Activated CD4-positive, alpha-beta T cell treated with anti-CD3 and anti-CD28 coated beads, Interleukin-2, amount 10 ng/mL, durations not matched to agents 7 days and 5 days (primary cell): ENCODE data around the gene PUSL1. TPM values are rescaled to one million over a fixed set of nuclear protein-coding genes. Genes with fewer than 3 reads are reported as not detected.
A peak's percentile ranks its signal among the peaks of the same experiment; 100 is the strongest.

Experiments
- CTCF ChIA-PET: fragments of 350-600 bp; sonication (Branson Sonifier 250); formaldehyde crosslinking; loops from one replicate; lab custom pipeline; 2021; ENCODE audit warnings: antibody characterized with exemption; lab: Charles Lee
- POLR2A ChIA-PET: fragments of 350-600 bp; sonication (Branson Sonifier 250); formaldehyde crosslinking; loops from one replicate; lab custom pipeline; 2021; ENCODE audit warnings: antibody characterized with exemption; lab: Charles Lee
- DNase-seq: peaks from one replicate; pipeline ENCODE4 v3.0.0-alpha.2; 2020
- H3K27ac Mint-ChIP-seq: one replicate; pipeline ENCODE4 v1.8.0; 2021; ENCODE audit warnings: mild to moderate bottlenecking, moderate library complexity, mixed read lengths
- H3K27me3 Mint-ChIP-seq: one replicate; pipeline ENCODE4 v1.8.0; 2021; ENCODE audit warnings: mixed read lengths
- H3K36me3 Mint-ChIP-seq: one replicate; pipeline ENCODE4 v1.8.0; 2021; ENCODE audit warnings: low read depth, mixed read lengths
- H3K4me1 Mint-ChIP-seq: one replicate; pipeline ENCODE4 v1.8.0; 2021; ENCODE audit warnings: mixed read lengths
- H3K4me3 Mint-ChIP-seq: one replicate; pipeline ENCODE4 v1.8.0; 2021; ENCODE audit warnings: mild to moderate bottlenecking, moderate library complexity, mixed read lengths
- H3K9me3 Mint-ChIP-seq: one replicate; pipeline ENCODE4 v1.8.0; 2021; ENCODE audit warnings: mixed read lengths
- total RNA-seq, 2 experiments: library from RNA; stranded (reverse); gene quantifications; one replicate each; pipeline ENCODE4 v1.2.3, GENCODE V29; 2021

Gene PUSL1
- total RNA-seq, 2 experiments from 2014 or later: 18.9 to 24.4 TPM

GRCh38 chr1:1336931-1337792 lies 28.8 kb downstream of the PUSL1 start:
- Mint-ChIP-seq H3K9me3 (peaks cover 10% of the 10 kb centered on the region), H3K36me3 (peaks cover 16% of the 10 kb centered on the region), H3K4me1 (no peaks in the 10 kb centered on the region), H3K27me3 (no peaks in the 10 kb centered on the region), H3K27ac (no peak overlapping the region), H3K4me3 (no peak overlapping the region)
- CTCF ChIA-PET: no interaction called here
- POLR2A ChIA-PET: no interaction called here
- DNase-seq: no peak

GRCh38 chr1:1337793-1338147 lies 29.4 kb downstream of the PUSL1 start:
- H3K36me3 Mint-ChIP-seq: peaks cover 16% of the 10 kb centered on the region
- ChIA-PET POLR2A (no interaction called here), CTCF (no interaction called here)
- peaks cover 10% of the 10 kb centered on the region for H3K9me3 Mint-ChIP-seq
- no peaks in the 10 kb centered on the region for H3K4me1 Mint-ChIP-seq
- peak; percentile 25 for DNase-seq
- H3K27me3 Mint-ChIP-seq: no peaks in the 10 kb centered on the region
- H3K4me3 Mint-ChIP-seq: no peak overlapping the region
- H3K27ac Mint-ChIP-seq: no peak overlapping the region

GRCh38 chr1:1338278-1338677 lies 29.9 kb downstream of the PUSL1 start:
- Mint-ChIP-seq H3K4me3 (no peak overlapping the region), H3K27ac (no peak overlapping the region), H3K27me3 (no peaks in the 10 kb centered on the region), H3K4me1 (no peaks in the 10 kb centered on the region), H3K36me3 (peaks cover 16% of the 10 kb centered on the region), H3K9me3 (peaks cover 10% of the 10 kb centered on the region)
- ChIA-PET POLR2A (no interaction called here), CTCF (interaction anchor here (1.2 kb wide), 1 partner anchor 17 kb away, joined by 4 read pairs; no protein-coding TSS in a partner anchor)
- DNase-seq: no peak

GRCh38 chr1:1340185-1340584 lies 31.8 kb downstream of the PUSL1 start:
- H3K36me3 Mint-ChIP-seq: peaks cover 16% of the 10 kb centered on the region
- ChIA-PET CTCF (no interaction called here), POLR2A (no interaction called here)
- H3K4me1 Mint-ChIP-seq: no peaks in the 10 kb centered on the region
- no peak for DNase-seq
- H3K27ac Mint-ChIP-seq: no peak overlapping the region
- H3K9me3 Mint-ChIP-seq: peaks cover 10% of the 10 kb centered on the region
- H3K4me3 Mint-ChIP-seq: no peak overlapping the region
- H3K27me3 Mint-ChIP-seq: no peaks in the 10 kb centered on the region

GRCh38 chr1:1340791-1341548 lies 32.6 kb downstream of the PUSL1 start:
- Mint-ChIP-seq H3K36me3 (peaks cover 16% of the 10 kb centered on the region), H3K4me1 (no peaks in the 10 kb centered on the region), H3K27ac (no peak overlapping the region), H3K27me3 (no peaks in the 10 kb centered on the region), H3K9me3 (peaks cover 10% of the 10 kb centered on the region), H3K4me3 (no peak overlapping the region)
- CTCF ChIA-PET: interaction anchor here (1.3 kb wide), 1 partner anchor 31 kb away, joined by 3 read pairs; no protein-coding TSS in a partner anchor
- POLR2A ChIA-PET: no interaction called here
- DNase-seq: no peak

- H3K27ac Mint-ChIP-seq: no peak overlapping the region
- no peak overlapping the region for H3K4me3 Mint-ChIP-seq
- peaks cover 16% of the 10 kb centered on the region for H3K36me3 Mint-ChIP-seq
- peaks cover 10% of the 10 kb centered on the region for H3K9me3 Mint-ChIP-seq
- ChIA-PET POLR2A (no interaction called here), CTCF (interaction anchor here (1.3 kb wide), 1 partner anchor 31 kb away, joined by 3 read pairs; no protein-coding TSS in a partner anchor)
- no peaks in the 10 kb centered on the region for H3K27me3 Mint-ChIP-seq
- DNase-seq: no peak
- no peaks in the 10 kb centered on the region for H3K4me1 Mint-ChIP-seq
Measured at GRCh38 chr1:1341549-1342021, 33.2 kb downstream of the PUSL1 start.

- H3K4me1 Mint-ChIP-seq: peaks cover 4% of the 10 kb centered on the region
- ChIA-PET POLR2A (no interaction called here), CTCF (interaction anchor here (0.6 to 1.3 kb wide), 2 partner anchors 30 to 167 kb away, joined by 3 read pairs; no protein-coding TSS in a partner anchor)
- H3K27ac Mint-ChIP-seq: no peak overlapping the region
- H3K27me3 Mint-ChIP-seq: no peaks in the 10 kb centered on the region
- H3K9me3 Mint-ChIP-seq: peaks cover 10% of the 10 kb centered on the region
- DNase-seq: no peak
- peaks cover 16% of the 10 kb centered on the region for H3K36me3 Mint-ChIP-seq
- H3K4me3 Mint-ChIP-seq: no peak overlapping the region
Measured at GRCh38 chr1:1342061-1342562, 33.7 kb downstream of the PUSL1 start.

- CTCF ChIA-PET: interaction anchor here (0.6 kb wide), 1 partner anchor 167 kb away, joined by 3 read pairs; no protein-coding TSS in a partner anchor
- no peak for DNase-seq
- Mint-ChIP-seq H3K4me1 (peaks cover 8% of the 10 kb centered on the region), H3K4me3 (no peak overlapping the region), H3K27ac (no peak overlapping the region), H3K9me3 (peaks cover 10% of the 10 kb centered on the region), H3K36me3 (peaks cover 16% of the 10 kb centered on the region), H3K27me3 (no peaks in the 10 kb centered on the region)
- POLR2A ChIA-PET: no interaction called here
Measured at GRCh38 chr1:1342584-1343115, 34.3 kb downstream of the PUSL1 start.

GRCh38 chr1:1343811-1344421 lies 35.5 kb downstream of the PUSL1 start:
- H3K27me3 Mint-ChIP-seq: no peaks in the 10 kb centered on the region
- ChIA-PET CTCF (interaction anchor here (0.7 to 1.1 kb wide), 3 partner anchors 29 to 196 kb away, joined by 3 read pairs; no protein-coding TSS in a partner anchor), POLR2A (no interaction called here)
- peaks cover 11% of the 10 kb centered on the region for H3K4me1 Mint-ChIP-seq
- no peak overlapping the region for H3K4me3 Mint-ChIP-seq
- H3K36me3 Mint-ChIP-seq: peaks cover 16% of the 10 kb centered on the region
- H3K27ac Mint-ChIP-seq: no peak overlapping the region
- H3K9me3 Mint-ChIP-seq: peaks cover 10% of the 10 kb centered on the region
- no peak for DNase-seq

- H3K27me3 Mint-ChIP-seq: no peaks in the 10 kb centered on the region
- H3K27ac Mint-ChIP-seq: no peak overlapping the region
- CTCF ChIA-PET: no interaction called here
- H3K9me3 Mint-ChIP-seq: peaks cover 10% of the 10 kb centered on the region
- H3K4me1 Mint-ChIP-seq: peaks cover 11% of the 10 kb centered on the region
- H3K4me3 Mint-ChIP-seq: no peak overlapping the region
- POLR2A ChIA-PET: no interaction called here
- DNase-seq: no peak
- peaks cover 16% of the 10 kb centered on the region for H3K36me3 Mint-ChIP-seq
Measured at GRCh38 chr1:1344655-1345361, 36.4 kb downstream of the PUSL1 start.

- peaks cover 14% of the 10 kb centered on the region for H3K36me3 Mint-ChIP-seq
- POLR2A ChIA-PET: no interaction called here
- H3K9me3 Mint-ChIP-seq: peaks cover 10% of the 10 kb centered on the region
- DNase-seq: no peak
- H3K4me1 Mint-ChIP-seq: peaks cover 11% of the 10 kb centered on the region
- CTCF ChIA-PET: interaction anchor here (1.1 kb wide), 1 partner anchor 18 kb away, joined by 3 read pairs; no protein-coding TSS in a partner anchor
- H3K4me3 Mint-ChIP-seq: no peak overlapping the region
- H3K27ac Mint-ChIP-seq: no peak overlapping the region
- H3K27me3 Mint-ChIP-seq: no peaks in the 10 kb centered on the region
Measured at GRCh38 chr1:1345384-1345783, 37.0 kb downstream of the PUSL1 start.
